K562 (cell line): Measurements from ENCODE around the gene CREB3L2. TPM values are rescaled to one million over a fixed set of nuclear protein-coding genes. Genes with fewer than 3 reads are reported as not detected.

ENCODE experiments used
- ARNT ChIP-seq, 2 experiments: fragments of 450-650 bp; IDR thresholded peaks; 2 replicates each; pipeline ENCODE4 v1.6.1; 2016; ENCODE audit warnings: mild to moderate bottlenecking in 1 of 2
- BMI1 ChIP-seq: fragments of 150-350 bp; IDR thresholded peaks from 2 replicates; pipeline ENCODE4 v1.6.1; 2014; ENCODE audit warnings: low read length
- CEBPZ ChIP-seq: fragments of 150-350 bp; IDR thresholded peaks from 2 replicates; pipeline ENCODE4 v1.6.1; 2014; ENCODE audit warnings: low read depth, mild to moderate bottlenecking, low read length, borderline replicate concordance
- EGR1 ChIP-seq: fragments of 450-650 bp; conservative IDR thresholded peaks from 2 replicates; pipeline ENCODE4 v1.6.1; 2017; ENCODE audit warnings: mild to moderate bottlenecking
- HDAC2 ChIP-seq: fragments of 450-650 bp; IDR thresholded peaks from 2 replicates; pipeline ENCODE4 v1.6.1; 2016; ENCODE audit warnings: mild to moderate bottlenecking
- HDAC3 ChIP-seq: fragments of 450-650 bp; IDR thresholded peaks from 2 replicates; pipeline ENCODE4 v1.6.1; 2018; ENCODE audit warnings: borderline replicate concordance, mild to moderate bottlenecking, moderate library complexity; ENCODE audit not compliant: partially characterized antibody
- MYNN ChIP-seq, 2 experiments: sonication (generic); formaldehyde crosslinking in 1 of 2; IDR thresholded peaks; 2 replicates each; pipeline versions ENCODE4 v1.5.0 to v1.6.1; 2016 to 2020; ENCODE audit warnings: antibody characterized with exemption in 1 of 2, missing genetic modification reagents in 1 of 2
- NR2C1 ChIP-seq, 2 experiments: fragments of 450-650 bp; IDR thresholded peaks; 2 replicates each; pipeline ENCODE4 v1.6.1; 2017; ENCODE audit warnings: mild to moderate bottlenecking in 2 of 2, antibody characterized with exemption in 1 of 2, inconsistent platforms in 1 of 2, missing compliant biosample characterization in 1 of 2, missing genetic modification characterization in 1 of 2
- RAD51 ChIP-seq: fragments of 450-650 bp; IDR thresholded peaks from 2 replicates; pipeline ENCODE4 v1.7.1; 2016; ENCODE audit warnings: low read depth, mild to moderate bottlenecking, borderline replicate concordance
- RBM14 ChIP-seq: fragments of 200-400 bp; formaldehyde crosslinking; IDR thresholded peaks from 2 replicates; pipeline ENCODE4 v1.6.1; 2018; ENCODE audit warnings: low read depth, mild to moderate bottlenecking, low read length, moderate library complexity, borderline replicate concordance; ENCODE audit not compliant: insufficient read depth
- RFX5 ChIP-seq: IDR thresholded peaks from 2 replicates; pipeline ENCODE4 v1.6.1; 2011; ENCODE audit warnings: low read depth, mild to moderate bottlenecking, improper control_type of control experiment, low read length
- SMARCA4 ChIP-seq: fragments of 450-650 bp; IDR thresholded peaks from 2 replicates; pipeline ENCODE4 v1.6.1; 2016
- TRIM24 ChIP-seq, 2 experiments: fragments of 450-650 bp; IDR thresholded peaks; 2 replicates each; pipeline ENCODE4 v1.6.1; 2016
- ZBTB12 ChIP-seq: fragments of 250-450 bp; sonication (Bioruptor Pico); IDR thresholded peaks from 2 replicates; pipeline ENCODE4 v1.4.0; 2020
- ZNF311 ChIP-seq: fragments of 250-450 bp; sonication (Bioruptor Pico); IDR thresholded peaks from 2 replicates; pipeline ENCODE4 v1.4.0; 2020; ENCODE audit warnings: mild to moderate bottlenecking, moderate library complexity
- ZNF408 ChIP-seq: fragments of 250-450 bp; sonication (Bioruptor Pico); IDR thresholded peaks from 2 replicates; pipeline ENCODE4 v1.4.0; 2020; ENCODE audit warnings: low read depth, mild to moderate bottlenecking, moderate library complexity
- ZNF583 ChIP-seq: fragments of 250-450 bp; sonication (Bioruptor Pico); IDR thresholded peaks from 2 replicates; pipeline ENCODE4 v1.4.0; 2020
- ZNF609 ChIP-seq: sonication (generic); formaldehyde crosslinking; IDR thresholded peaks from 2 replicates; pipeline ENCODE4 v1.8.1; 2023; ENCODE audit warnings: missing genetic modification reagents, mild to moderate bottlenecking, borderline replicate concordance
- ZNF707 ChIP-seq: fragments of 250-450 bp; sonication (Bioruptor Pico); conservative IDR thresholded peaks from 2 replicates; pipeline ENCODE4 v1.8.0; 2022; ENCODE audit warnings: inconsistent platforms, mild to moderate bottlenecking, moderate library complexity
- polyA plus RNA-seq, 8 experiments: library from polyadenylated mRNA; depleted of rRNA in 4 of 8; stranded (reverse) in 5 of 8; unstranded in 3 of 8; fragments of >200 nt; fragmentation: Nextera tagmentation in 2 of 8; fragmentation: Illumina TruSeq in 1 of 8; extraction: Ambion mirVana in 2 of 8; extraction: Trizol in 1 of 8; gene quantifications; 2 replicates each; pipeline versions ENCODE4 v1.2.1 to v1.2.3, GENCODE V29; 2011 to 2014; ENCODE audit warnings: inconsistent platforms in 1 of 8, missing spikeins in 1 of 8
- total RNA-seq, 7 experiments: library from RNA; depleted of rRNA in 6 of 7; stranded (reverse); fragments of >200 nt in 6 of 7; fragmentation: Illumina TruSeq in 2 of 7; extraction: Trizol in 2 of 7; gene quantifications; 2 replicates each; pipeline versions ENCODE4 v1.2.1 to v1.2.3, GENCODE V29; 2011 to 2021; ENCODE audit warnings: low replicate concordance in 1 of 7

CREB3L2 gene
- total and polyA plus RNA-seq, 9 of the 15 experiments (the other 6 are each of a cell fraction or from before 2014, with no cell fraction given) = 7.1 to 45.6 (median 15.8) TPM

- TF ChIP-seq CEBPZ = peak; percentile 86; the same call in 1 of the 2 replicates
- no peak for TF ChIP-seq ZNF609 (CRISPR knock-in tag)
- peak; percentile 39; the same call in 1 of the 2 replicates for TF ChIP-seq NR2C1 (IDR thresholded peaks at IDR 0.05)
- no peak for TF ChIP-seq NR2C1 (tag; IDR thresholded peaks at IDR 0.05)
- TF ChIP-seq HDAC3 = no peak
- TF ChIP-seq ZNF311 (CRISPR knock-in tag) = 0 out of 2 replicates have a peak, but pooled peaks have one; percentile 22
- peak in 1 of 2 experiments; percentile 67; a peak in 1 of 4 replicates for TF ChIP-seq ARNT (IDR thresholded peaks at IDR 0.05)
- no peak for TF ChIP-seq RBM14
- TF ChIP-seq ZBTB12 = peak; percentile 87
- TF ChIP-seq TRIM24 (IDR thresholded peaks at IDR 0.05) = no peak
- TF ChIP-seq ZNF707 (CRISPR knock-in tag) = no peak
- TF ChIP-seq MYNN (IDR thresholded peaks at IDR 0.05) = no peak
- TF ChIP-seq MYNN (CRISPR knock-in tag; IDR thresholded peaks at IDR 0.05) = no peak
- TF ChIP-seq BMI1 = no peak
- peak; percentile 81; the same call in 1 of the 2 replicates for TF ChIP-seq RFX5
- peak; percentile 99 for TF ChIP-seq EGR1
- peak; percentile 82 for TF ChIP-seq SMARCA4
- no peak for TF ChIP-seq HDAC2
- no peak for TF ChIP-seq ZNF583
- TF ChIP-seq RAD51 = no peak
- no peak for TF ChIP-seq ZNF408 (CRISPR knock-in tag)
Measured at GRCh38 chr7:138002096-138002827, 376 bp upstream of the CREB3L2 start (continued).
